NCI-H2107 treated with DMSO at 0.1 percent for 48 hours (cell line): ENCODE data around the gene DDIT3.
A peak's percentile ranks its signal among the peaks of the same experiment; 100 is the strongest.

ENCODE experiments used
- DNase-seq: peaks from one replicate; lab custom pipeline; 2025; ENCODE audit not compliant: unreplicated experiment; lab: John Stamatoyannopoulos, UW

Gene DDIT3

GRCh38 chr12:57547288-57548012, 27.1 kb upstream of the DDIT3 start:
- DNase-seq: peak; percentile 98

- peak; percentile 22 for DNase-seq
These were observed 26.3 kb upstream of the DDIT3 start, which contains the start of gene DCTN2 for GRCh38 chr12:57546438-57547287. DCTN2 (minus strand) TSS chr12:57547192; CDS start chr12:57547063, 129 bp downstream.

- DNase-seq: no peak
These were observed 25.6 kb upstream of the DDIT3 start for GRCh38 chr12:57545809-57546437.

- DNase-seq: no peak
These were observed 23.3 kb upstream of the DDIT3 start for GRCh38 chr12:57543581-57543980.

- DNase-seq: no peak
These were observed 21.4 kb upstream of the DDIT3 start for GRCh38 chr12:57541717-57542116.

- no peak for DNase-seq
These were observed 20.7 kb upstream of the DDIT3 start for GRCh38 chr12:57541001-57541400.

- DNase-seq: no peak
These were observed 18.9 kb upstream of the DDIT3 start for GRCh38 chr12:57539134-57539768.

- DNase-seq: no peak
These were observed 16.3 kb upstream of the DDIT3 start for GRCh38 chr12:57536597-57536942.

GRCh38 chr12:57535764-57536596, 15.7 kb upstream of the DDIT3 start:
- DNase-seq: no peak

GRCh38 chr12:57534991-57535543, 14.8 kb upstream of the DDIT3 start:
- no peak for DNase-seq

- DNase-seq: no peak
These were observed 13.9 kb upstream of the DDIT3 start for GRCh38 chr12:57534250-57534649.

- DNase-seq: no peak
These were observed 12.8 kb upstream of the DDIT3 start for GRCh38 chr12:57533108-57533507.

GRCh38 chr12:57531836-57532235, 11.5 kb upstream of the DDIT3 start:
- no peak for DNase-seq

- no peak for DNase-seq
These were observed 10.3 kb upstream of the DDIT3 start for GRCh38 chr12:57530396-57531142.

- no peak for DNase-seq
These were observed 9.5 kb upstream of the DDIT3 start for GRCh38 chr12:57529831-57530230.

GRCh38 chr12:57528831-57529555, 8.7 kb upstream of the DDIT3 start:
- no peak for DNase-seq

- DNase-seq: no peak
These were observed 7.9 kb upstream of the DDIT3 start for GRCh38 chr12:57528176-57528575.

GRCh38 chr12:57527184-57527583, 6.9 kb upstream of the DDIT3 start:
- no peak for DNase-seq
